Upper lobe of right lung (tissue), 1 donor: Measurements from ENCODE around the gene HNRNPL. TPM values are rescaled to one million over a fixed set of nuclear protein-coding genes. Genes with fewer than 3 reads are reported as not detected.

Experiments used
- ATAC-seq: fragments of 200-7000 bp; cut with Tn5 transposase; one replicate; pipeline ENCODE4 v1.9.1; 2020; ENCODE audit warnings: mild to moderate bottlenecking, moderate library complexity
- DNase-seq: peaks from one replicate; pipeline ENCODE4 v3.0.0-alpha.2; 2020
- H3K27ac ChIP-seq: fragments of 200-600 bp; one replicate; pipeline ENCODE4 v1.8.0; 2022
- H3K27me3 ChIP-seq: fragments of 200-600 bp; one replicate; pipeline ENCODE4 v1.8.0; 2022; ENCODE audit warnings: mild to moderate bottlenecking
- H3K36me3 ChIP-seq: fragments of 200-600 bp; one replicate; pipeline ENCODE4 v1.8.0; 2022
- H3K4me1 ChIP-seq: fragments of 200-600 bp; one replicate; pipeline ENCODE4 v1.8.0; 2022
- H3K4me3 ChIP-seq: fragments of 200-600 bp; one replicate; pipeline ENCODE4 v1.8.0; 2022; ENCODE audit warnings: mild to moderate bottlenecking
- H3K9me3 ChIP-seq: fragments of 200-600 bp; one replicate; pipeline ENCODE4 v1.8.0; 2022
- CTCF ChIP-seq: fragments of 200-600 bp; IDR thresholded peaks from one replicate; pipeline ENCODE4 v1.8.0; 2022; ENCODE audit warnings: antibody characterized with exemption
- intact Hi-C: fragments of 100-400 bp; cut with DNase I; formaldehyde crosslinking; loops from one replicate; pipeline ENCODE4 v1.11.0; 2022
- total RNA-seq: library from RNA; stranded (reverse); fragmentation: NEBNext Ultra II Directional; extraction: Animal tissue kit (Norgen Biotek cat#: 25700); gene quantifications from one replicate; pipeline ENCODE4 v1.2.1, GENCODE V29; 2021
- donor health status: DM: no; HTN: yes; CAD: no; lungs with severe emphysema.

Gene HNRNPL
- total RNA-seq, 1 donor from 2014 or later, result 248 TPM

- Histone ChIP-seq H3K4me3 (no peak within 1 kb of the TSS), H3K9me3 (no peaks in the 10 kb centered on the region), H3K4me1 (peaks cover 13% of the 10 kb centered on the region), H3K36me3 (no peaks in the 10 kb centered on the region), H3K27me3 (no peaks in the 10 kb centered on the region), H3K27ac (no peak within 1 kb of the TSS)
- no peak for ATAC-seq
- intact Hi-C loops, result no loop called here
- no peak for DNase-seq
- no peak for TF ChIP-seq CTCF
Measured at GRCh38 chr19:38788478-38789243, 61.1 kb downstream of the HNRNPL start, which contains the start of gene LGALS7B. LGALS7B (plus strand) TSS chr19:38789200; CDS start chr19:38789227, 27 bp downstream.

GRCh38 chr19:38786572-38787265 is 63.1 kb downstream of the HNRNPL start:
- no peak overlapping the region for H3K27ac ChIP-seq

More at GRCh38 chr19:38786572-38787265, 63.1 kb downstream of the HNRNPL start:
- intact Hi-C loops, result no loop called here
- no peaks in the 10 kb centered on the region for H3K27me3 ChIP-seq
- H3K9me3 ChIP-seq, result no peaks in the 10 kb centered on the region
- H3K4me3 ChIP-seq, result no peak overlapping the region
- TF ChIP-seq CTCF, result no peak
- no peaks in the 10 kb centered on the region for H3K36me3 ChIP-seq
- no peaks in the 10 kb centered on the region for H3K4me1 ChIP-seq
- DNase-seq (no peak), ATAC-seq (no peak)

Other genes with a start within 250 kb of the HNRNPL start
- gene MAP4K1, start 232.0 kb downstream of the HNRNPL start, total RNA-seq, result 12.1 TPM
- gene EIF3K, start 230.8 kb downstream of the HNRNPL start, total RNA-seq, result 215 TPM
- gene ACTN4, start 202.3 kb downstream of the HNRNPL start, total RNA-seq, result 565 TPM
- gene CAPN12, start 105.5 kb downstream of the HNRNPL start, total RNA-seq, result 14.4 TPM
- not detected for gene LGALS7, start 76.5 kb downstream of the HNRNPL start, total RNA-seq
- 3.2 TPM for gene LGALS7B, start 60.8 kb downstream of the HNRNPL start, total RNA-seq
- gene LGALS4, start 37.0 kb downstream of the HNRNPL start, total RNA-seq, result 3.7 TPM
- gene ECH1, start 18.2 kb downstream of the HNRNPL start, total RNA-seq, result 210 TPM
- gene RINL, start 28.3 kb upstream of the HNRNPL start, total RNA-seq, result 12.0 TPM
- 59.2 TPM for gene SIRT2, start 49.6 kb upstream of the HNRNPL start, total RNA-seq
- gene NFKBIB, start 50.0 kb upstream of the HNRNPL start, total RNA-seq, result 25.5 TPM
- 0.67 TPM for gene CCER2, start 62.2 kb upstream of the HNRNPL start, total RNA-seq
- 21.6 TPM for gene SARS2, start 80.8 kb upstream of the HNRNPL start, total RNA-seq
- 28.8 TPM for gene MRPS12, start 81.0 kb upstream of the HNRNPL start, total RNA-seq
- gene FBXO17, start 125.8 kb upstream of the HNRNPL start, total RNA-seq, result 13.3 TPM
- gene FBXO27, start 182.6 kb upstream of the HNRNPL start, total RNA-seq, result 7.6 TPM
- gene ACP7, start 234.4 kb upstream of the HNRNPL start, total RNA-seq, result not detected